SJSA1 (cell line): ENCODE measurements around the gene ATE1. TPM values are rescaled to one million over a fixed set of nuclear protein-coding genes. Genes with fewer than 3 reads are reported as not detected.
"Not testable (repeated sequence)": the region's sequence is repeated elsewhere in the genome, so short reads cannot be mapped to it uniquely, and the experiment has no call there.

ENCODE experiments used
- DNase-seq, 2 experiments: peaks; one replicate each; pipeline ENCODE4 v3.0.0-alpha.2; 2015 to 2020; ENCODE audit warnings: low spot score in 2 of 2, low read depth in 1 of 2
- H3K27ac ChIP-seq: fragments of 250-450 bp; sonication (Bioruptor Pico); 2 replicates; pipeline ENCODE4 v1.5.1; 2020; ENCODE audit warnings: mild to moderate bottlenecking, moderate library complexity
- H3K27me3 ChIP-seq: fragments of 250-450 bp; sonication (Bioruptor Pico); replicated peaks from 2 replicates; pipeline ENCODE4 v1.5.1; 2020; ENCODE audit warnings: mild to moderate bottlenecking, moderate library complexity
- H3K36me3 ChIP-seq: fragments of 250-450 bp; sonication (Bioruptor Pico); 2 replicates; pipeline ENCODE4 v1.5.1; 2020; ENCODE audit warnings: mild to moderate bottlenecking
- H3K4me1 ChIP-seq: fragments of 250-450 bp; sonication (Bioruptor Pico); replicated peaks from 2 replicates; pipeline ENCODE4 v1.6.1; 2021; ENCODE audit warnings: mild to moderate bottlenecking
- H3K4me3 ChIP-seq: fragments of 250-450 bp; sonication (Bioruptor Pico); 2 replicates; pipeline ENCODE4 v1.5.1; 2020; ENCODE audit warnings: mild to moderate bottlenecking
- H3K9me3 ChIP-seq: fragments of 250-450 bp; sonication (Bioruptor Pico); replicated peaks from 2 replicates; pipeline ENCODE4 v1.5.1; 2020; ENCODE audit warnings: mild to moderate bottlenecking
- total RNA-seq: library from RNA; depleted of rRNA; stranded (reverse); fragments of >200 nt; shearing (Covaris generic); gene quantifications from 2 replicates; pipeline ENCODE4 v1.2.3, GENCODE V29; 2014

Gene ATE1
- total RNA-seq, 1 experiment from 2014 or later, result 18.8 TPM

DNA sequence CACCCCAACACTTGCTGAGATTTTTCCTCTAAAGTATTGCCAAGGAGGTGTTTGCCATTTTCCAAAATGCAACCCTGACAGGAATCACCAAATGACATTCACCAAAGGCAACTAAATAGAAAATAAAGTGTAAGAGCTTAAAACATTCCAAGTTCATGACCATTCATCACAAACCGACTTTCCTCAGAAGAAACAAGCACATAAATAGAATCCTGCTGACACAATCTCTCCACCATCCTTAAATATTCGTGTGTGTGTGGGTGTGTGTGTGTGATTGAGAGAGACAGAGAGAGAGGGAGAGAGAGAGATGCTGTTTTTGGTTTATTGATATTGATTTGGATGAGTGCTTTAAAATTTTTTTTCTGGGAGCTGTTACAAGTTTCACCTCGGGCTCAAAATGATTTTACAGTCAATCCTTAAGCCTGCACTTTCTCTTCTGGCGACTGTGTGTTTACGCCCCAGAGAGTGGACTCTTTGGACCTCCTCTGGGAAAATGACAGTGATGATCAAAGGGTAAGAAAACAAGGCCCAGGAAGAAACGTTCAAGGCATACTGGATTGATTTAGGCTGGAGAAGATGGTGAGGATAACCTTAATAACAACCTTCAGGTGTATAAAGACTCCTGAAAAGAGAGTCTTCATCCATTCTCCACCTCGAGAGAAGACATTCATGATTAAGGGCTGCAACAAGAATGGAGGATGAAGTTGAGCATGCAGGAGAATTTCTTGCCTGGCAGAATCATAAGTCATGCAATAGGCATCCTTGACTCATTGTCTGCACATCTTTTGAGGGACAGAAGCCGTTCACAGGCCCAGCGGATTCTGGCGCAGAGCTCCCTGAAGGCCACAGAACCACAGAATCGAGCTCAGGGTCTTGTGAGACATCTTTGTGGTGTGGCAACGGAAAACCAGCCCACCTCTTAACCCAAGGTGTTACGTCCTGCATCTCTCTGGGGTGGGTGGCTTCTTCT is 225.2 kb downstream of the ATE1 start:
- Histone ChIP-seq H3K27ac (peak overlapping the region; percentile 58), H3K27me3 (no peaks in the 10 kb centered on the region), H3K36me3 (no peaks in the 10 kb centered on the region), H3K4me3 (no peak overlapping the region), H3K4me1 (peaks cover 7% of the 10 kb centered on the region), H3K9me3 (no peaks in the 10 kb centered on the region)
- DNase-seq, result peak in 1 of 2 experiments; percentile 28

GRCh38 chr10:121700416-121700815 is 227.4 kb downstream of the ATE1 start:
- Histone ChIP-seq H3K4me1 (peaks cover 7% of the 10 kb centered on the region), H3K36me3 (no peaks in the 10 kb centered on the region), H3K27me3 (no peaks in the 10 kb centered on the region), H3K27ac (no peak overlapping the region), H3K4me3 (no peak overlapping the region), H3K9me3 (no peaks in the 10 kb centered on the region)
- DNase-seq, result no peak

GRCh38 chr10:121699703-121700102 is 228.1 kb downstream of the ATE1 start:
- not testable (repeated sequence) for H3K27me3 ChIP-seq, H3K4me1 ChIP-seq, H3K9me3 ChIP-seq, H3K27ac ChIP-seq, H3K4me3 ChIP-seq, DNase-seq, H3K36me3 ChIP-seq

GRCh38 chr10:121698902-121699301 is 228.9 kb downstream of the ATE1 start:
- DNase-seq, result no peak
- Histone ChIP-seq H3K36me3 (no peaks in the 10 kb centered on the region), H3K4me3 (no peak overlapping the region), H3K27me3 (no peaks in the 10 kb centered on the region), H3K9me3 (no peaks in the 10 kb centered on the region), H3K27ac (no peak overlapping the region), H3K4me1 (peaks cover 7% of the 10 kb centered on the region)

GRCh38 chr10:121698336-121698735 is 229.5 kb downstream of the ATE1 start:
- Histone ChIP-seq H3K4me3 (no peak overlapping the region), H3K9me3 (no peaks in the 10 kb centered on the region), H3K4me1 (peaks cover 7% of the 10 kb centered on the region), H3K27ac (no peak overlapping the region), H3K36me3 (no peaks in the 10 kb centered on the region), H3K27me3 (no peaks in the 10 kb centered on the region)
- no peak for DNase-seq

- H3K4me3 ChIP-seq, result no peak overlapping the region
- no peaks in the 10 kb centered on the region for H3K36me3 ChIP-seq
- H3K27ac ChIP-seq, result no peak overlapping the region
- H3K9me3 ChIP-seq, result no peaks in the 10 kb centered on the region
- H3K27me3 ChIP-seq, result no peaks in the 10 kb centered on the region
- H3K4me1 ChIP-seq, result no peaks in the 10 kb centered on the region
- DNase-seq, result no peak
These were observed 231.0 kb downstream of the ATE1 start for GRCh38 chr10:121696854-121697253.

- H3K4me3 ChIP-seq, result no peak overlapping the region
- no peaks in the 10 kb centered on the region for H3K9me3 ChIP-seq
- no peak for DNase-seq
- no peaks in the 10 kb centered on the region for H3K36me3 ChIP-seq
- H3K4me1 ChIP-seq, result no peaks in the 10 kb centered on the region
- no peaks in the 10 kb centered on the region for H3K27me3 ChIP-seq
- H3K27ac ChIP-seq, result no peak overlapping the region
These were observed 231.9 kb downstream of the ATE1 start for GRCh38 chr10:121695731-121696464.

GRCh38 chr10:121694966-121695643 is 232.7 kb downstream of the ATE1 start:
- no peak overlapping the region for H3K4me3 ChIP-seq
- no peaks in the 10 kb centered on the region for H3K36me3 ChIP-seq
- no peak overlapping the region for H3K27ac ChIP-seq
- H3K4me1 ChIP-seq, result no peaks in the 10 kb centered on the region
- H3K27me3 ChIP-seq, result no peaks in the 10 kb centered on the region
- DNase-seq, result no peak
- H3K9me3 ChIP-seq, result no peaks in the 10 kb centered on the region

DNA sequence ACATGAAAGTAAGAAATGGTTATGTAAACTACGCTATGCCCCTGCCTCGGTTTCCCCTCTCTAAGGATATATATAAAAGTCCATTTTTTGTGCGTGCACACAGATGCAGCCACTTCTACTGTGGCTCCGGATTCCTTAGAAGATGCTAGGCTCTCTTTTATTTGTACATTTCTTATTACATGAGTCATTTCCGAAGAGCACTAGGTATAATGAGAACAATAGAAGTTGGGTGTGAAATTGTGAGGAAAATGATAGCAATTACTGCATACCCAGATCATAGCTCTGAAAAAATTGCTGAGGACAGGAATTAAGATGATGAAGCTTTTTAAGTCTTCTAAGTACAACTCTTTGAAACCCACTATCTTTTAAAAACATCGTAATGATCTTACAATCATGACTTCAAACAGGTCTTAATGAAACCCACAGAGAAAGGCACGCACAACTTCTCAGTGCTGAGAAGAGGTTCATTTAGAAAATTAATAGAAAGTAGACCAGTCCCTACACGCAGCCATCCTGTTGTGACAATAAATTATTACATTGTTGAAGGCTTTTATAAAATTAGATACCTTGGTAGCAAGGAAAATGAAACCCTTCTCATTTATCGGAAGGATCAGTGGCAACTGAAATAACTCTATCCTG is 233.4 kb downstream of the ATE1 start:
- Histone ChIP-seq H3K27me3 (no peaks in the 10 kb centered on the region), H3K36me3 (no peaks in the 10 kb centered on the region), H3K4me1 (no peaks in the 10 kb centered on the region), H3K9me3 (no peaks in the 10 kb centered on the region), H3K27ac (no peak overlapping the region), H3K4me3 (no peak overlapping the region)
- DNase-seq, result no peak

DNA sequence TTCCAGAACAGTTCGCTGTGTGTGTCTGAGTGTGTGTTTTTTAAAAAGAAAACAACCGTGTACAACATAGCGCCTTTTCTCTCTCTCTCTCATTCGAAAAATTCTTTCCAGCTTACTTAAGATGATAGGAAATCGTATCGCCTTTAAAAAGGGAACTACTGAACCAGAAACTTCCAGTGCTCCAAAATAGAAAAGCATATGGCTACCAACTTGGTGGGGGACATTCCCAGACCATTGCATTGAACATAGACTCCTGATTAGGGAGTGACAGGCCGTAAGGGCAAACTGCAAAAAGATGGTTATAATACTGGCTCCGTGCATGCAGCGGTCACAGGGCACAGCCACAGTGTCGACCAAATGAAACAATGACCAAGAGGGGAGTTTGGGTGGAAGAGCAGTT is 235.2 kb downstream of the ATE1 start:
- H3K36me3 ChIP-seq, result no peaks in the 10 kb centered on the region

GRCh38 chr10:121690970-121691369 is 236.9 kb downstream of the ATE1 start:
- H3K9me3 ChIP-seq, result no peaks in the 10 kb centered on the region
- H3K4me1 ChIP-seq, result no peaks in the 10 kb centered on the region
- no peak for DNase-seq
- no peaks in the 10 kb centered on the region for H3K36me3 ChIP-seq
- H3K27me3 ChIP-seq, result no peaks in the 10 kb centered on the region
- no peak overlapping the region for H3K4me3 ChIP-seq
- H3K27ac ChIP-seq, result no peak overlapping the region

More for the DNA sequence above, 235.2 kb downstream of the ATE1 start:
- Histone ChIP-seq H3K4me3 (no peak overlapping the region), H3K27me3 (no peaks in the 10 kb centered on the region), H3K27ac (no peak overlapping the region), H3K4me1 (no peaks in the 10 kb centered on the region), H3K9me3 (no peaks in the 10 kb centered on the region)
- DNase-seq, result no peak
